Omental fat pad (tissue), 4 donors: Measurements from ENCODE around the gene RIPK1. TPM values are rescaled to one million over a fixed set of nuclear protein-coding genes. Genes with fewer than 3 reads are reported as not detected.

Experiments
- ATAC-seq: fragments of 150-250 bp; one replicate; pipeline ENCODE4 v1.9.1; 2016; ENCODE audit warnings: mild to moderate bottlenecking, moderate library complexity; ENCODE audit not compliant: low FRiP score
- DNase-seq: peaks from one replicate; pipeline ENCODE4 v3.0.0-alpha.2; 2019; ENCODE audit warnings: low spot score
- total RNA-seq, 4 donors: library from RNA; depleted of rRNA; stranded (reverse); fragments of >200 nt; gene quantifications; one replicate each; pipeline ENCODE4 v1.1.0, GENCODE V29; 2016
- TF ChIP-seq, protein P1 (sequence below), 3 donors: fragments of 450-650 bp; IDR thresholded peaks; one replicate each; pipeline ENCODE4 v1.5.1; 2016 to 2017; ENCODE audit warnings: antibody characterized with exemption in 3 of 3, mild to moderate bottlenecking in 3 of 3, moderate library complexity in 2 of 3

RIPK1 gene
- total RNA-seq, 4 donors from 2014 or later: 29.6 to 47.0 (median 31.1) TPM

DNA sequence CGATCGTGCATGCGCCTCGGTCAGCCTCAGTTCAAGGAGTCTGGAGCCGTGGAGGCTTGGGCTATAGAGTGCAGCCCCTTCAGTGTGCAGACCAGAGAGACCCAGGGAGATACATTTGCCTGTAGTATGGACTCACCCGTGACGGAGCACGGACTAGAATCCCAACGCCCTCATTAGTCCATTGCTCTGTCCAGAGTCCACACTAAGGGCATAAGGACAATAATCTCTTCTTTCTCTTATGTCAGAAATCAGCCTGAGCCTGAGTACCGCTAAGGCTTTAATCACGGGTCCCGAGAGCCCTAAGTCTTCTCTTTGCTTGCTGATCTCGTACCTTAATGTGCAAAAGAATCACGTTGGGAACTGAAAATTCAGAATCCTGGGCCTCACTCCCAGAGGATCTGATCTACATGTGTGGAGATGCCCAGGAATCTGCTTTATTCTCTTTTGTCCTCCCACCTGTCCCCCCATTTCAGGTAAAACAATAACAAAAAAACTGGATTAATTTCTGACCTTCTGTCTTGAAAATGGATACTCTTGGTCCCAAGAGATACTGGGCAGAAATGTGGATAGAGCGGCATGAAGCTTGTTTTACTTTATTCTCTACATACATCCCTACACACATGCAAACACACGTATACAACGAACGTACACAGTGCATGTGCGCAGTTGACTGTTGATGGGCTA, 50.9 kb downstream of the RIPK1 start:
- DNase-seq (no peak), ATAC-seq (peak; percentile 30)
- TF ChIP-seq, protein P1, sequence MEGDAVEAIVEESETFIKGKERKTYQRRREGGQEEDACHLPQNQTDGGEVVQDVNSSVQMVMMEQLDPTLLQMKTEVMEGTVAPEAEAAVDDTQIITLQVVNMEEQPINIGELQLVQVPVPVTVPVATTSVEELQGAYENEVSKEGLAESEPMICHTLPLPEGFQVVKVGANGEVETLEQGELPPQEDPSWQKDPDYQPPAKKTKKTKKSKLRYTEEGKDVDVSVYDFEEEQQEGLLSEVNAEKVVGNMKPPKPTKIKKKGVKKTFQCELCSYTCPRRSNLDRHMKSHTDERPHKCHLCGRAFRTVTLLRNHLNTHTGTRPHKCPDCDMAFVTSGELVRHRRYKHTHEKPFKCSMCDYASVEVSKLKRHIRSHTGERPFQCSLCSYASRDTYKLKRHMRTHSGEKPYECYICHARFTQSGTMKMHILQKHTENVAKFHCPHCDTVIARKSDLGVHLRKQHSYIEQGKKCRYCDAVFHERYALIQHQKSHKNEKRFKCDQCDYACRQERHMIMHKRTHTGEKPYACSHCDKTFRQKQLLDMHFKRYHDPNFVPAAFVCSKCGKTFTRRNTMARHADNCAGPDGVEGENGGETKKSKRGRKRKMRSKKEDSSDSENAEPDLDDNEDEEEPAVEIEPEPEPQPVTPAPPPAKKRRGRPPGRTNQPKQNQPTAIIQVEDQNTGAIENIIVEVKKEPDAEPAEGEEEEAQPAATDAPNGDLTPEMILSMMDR (IDR thresholded peaks at IDR 0.05): no peak

DNA sequence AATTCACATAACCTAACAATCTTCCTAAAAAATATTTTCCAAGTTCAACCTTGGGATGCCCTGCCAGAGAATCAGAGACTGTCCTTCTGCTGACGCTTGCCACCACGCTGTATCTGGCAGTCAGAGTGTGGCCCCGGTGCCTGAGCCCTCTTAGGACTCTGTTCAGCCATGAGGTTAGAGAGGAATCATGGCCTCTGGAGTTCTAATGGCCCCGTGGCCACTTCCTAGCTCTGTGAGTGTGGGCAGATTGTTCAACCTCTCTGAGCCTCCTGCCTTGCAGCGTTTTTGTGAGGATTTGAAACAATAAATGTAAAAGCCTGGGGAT, 52.4 kb downstream of the RIPK1 start:
- ATAC-seq (no peak), DNase-seq (no peak)
- TF ChIP-seq, protein P1 (IDR thresholded peaks at IDR 0.05): no peak

DNA sequence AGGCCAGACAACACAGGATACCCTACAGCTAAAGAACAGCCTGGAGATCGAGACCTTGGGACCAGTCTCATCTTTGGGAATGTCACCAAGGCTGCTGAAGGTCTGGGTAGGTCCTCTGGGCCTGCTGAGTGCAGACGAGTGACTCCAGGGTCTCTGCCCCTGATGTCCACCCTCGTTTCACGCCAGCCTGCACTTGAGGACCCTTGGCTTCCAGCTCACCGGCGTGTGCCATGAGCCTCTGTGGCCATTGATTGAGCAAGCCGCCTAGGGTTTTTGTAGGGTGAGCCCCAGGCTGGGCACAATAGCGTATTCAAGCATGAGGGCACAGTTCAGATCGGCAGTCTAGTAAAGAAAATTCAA, 54.5 kb downstream of the RIPK1 start:
- TF ChIP-seq, protein P1 (IDR thresholded peaks at IDR 0.05): no peak
- no peak for ATAC-seq
- no peak for DNase-seq

DNA sequence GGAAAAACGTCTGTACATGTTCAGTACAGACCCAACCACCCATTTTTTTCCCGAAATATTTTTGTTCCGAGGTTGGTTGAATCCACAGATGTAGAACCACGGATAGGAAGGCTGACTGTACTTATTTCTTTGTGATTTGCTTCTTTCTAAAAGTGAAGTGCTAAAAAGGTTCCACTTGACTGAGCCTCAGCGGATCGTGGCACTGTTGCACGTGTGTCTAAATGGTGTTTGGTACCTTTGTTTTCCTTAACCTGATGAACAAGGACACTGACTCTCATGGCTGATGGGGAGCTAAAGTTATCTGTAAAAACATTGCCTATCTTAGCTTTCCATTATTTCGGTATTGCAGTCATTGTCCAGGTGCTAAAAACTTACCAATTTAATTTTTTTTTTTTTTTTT, 56.4 kb downstream of the RIPK1 start:
- ATAC-seq (no peak), DNase-seq (no peak)
- TF ChIP-seq, protein P1 (IDR thresholded peaks at IDR 0.05): no peak

DNA sequence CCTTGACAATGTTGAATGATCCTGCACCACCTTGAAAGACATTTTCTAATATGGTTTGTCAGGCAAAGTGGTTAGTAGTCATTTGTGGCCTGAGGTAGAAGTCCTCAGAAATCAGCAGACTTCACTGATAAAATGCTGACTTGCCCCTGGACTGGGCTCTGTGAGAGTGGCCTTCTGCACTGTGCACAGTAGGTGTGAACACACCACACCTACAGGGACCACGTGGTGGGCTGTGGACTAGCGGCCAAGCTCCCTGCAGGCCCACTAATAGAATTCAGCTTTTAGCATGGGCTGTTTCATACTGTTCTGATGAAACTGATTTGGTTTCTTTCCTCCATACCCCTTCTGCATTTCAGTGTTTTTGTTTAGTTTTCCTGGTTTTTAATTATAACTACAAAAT, 57.5 kb downstream of the RIPK1 start:
- DNase-seq (no peak), ATAC-seq (no peak)
- TF ChIP-seq, protein P1 (IDR thresholded peaks at IDR 0.05): no peak

DNA sequence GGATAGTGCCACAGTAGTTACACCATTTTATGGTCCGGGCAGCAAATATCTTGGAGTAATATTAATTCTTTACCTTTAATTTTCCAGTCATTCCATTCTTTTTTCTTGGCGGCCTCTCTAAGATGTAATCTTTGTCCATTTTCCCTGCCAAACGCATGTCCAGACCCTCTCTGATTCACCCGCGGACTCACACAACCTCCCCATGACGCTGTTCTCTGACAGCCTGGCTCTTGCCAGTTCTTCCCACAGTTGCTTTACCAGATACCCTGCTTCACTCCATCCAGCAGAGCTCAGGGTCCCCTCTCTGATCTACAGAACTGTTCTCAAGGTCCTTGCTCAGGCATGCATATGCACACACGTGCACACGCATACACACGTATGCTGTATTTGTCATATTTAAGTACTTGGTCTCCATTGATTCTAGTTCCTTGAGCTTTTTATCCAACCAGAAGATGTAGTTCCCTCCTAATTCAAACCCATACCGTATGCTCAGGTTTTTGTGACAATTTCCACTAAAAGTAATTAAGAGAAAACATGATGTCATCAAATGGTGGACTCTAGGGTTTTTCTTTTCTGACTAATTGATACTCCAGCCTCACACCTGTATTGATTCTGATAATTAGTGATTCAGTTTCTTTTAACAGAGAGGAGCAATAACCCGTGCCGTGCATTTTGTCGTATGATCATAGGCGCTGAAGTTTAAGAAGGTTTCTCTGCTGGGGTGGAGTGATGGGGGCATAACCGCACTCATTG, 60.2 kb downstream of the RIPK1 start:
- DNase-seq (no peak), ATAC-seq (no peak)
- TF ChIP-seq, protein P1 (IDR thresholded peaks at IDR 0.05): no peak

DNA sequence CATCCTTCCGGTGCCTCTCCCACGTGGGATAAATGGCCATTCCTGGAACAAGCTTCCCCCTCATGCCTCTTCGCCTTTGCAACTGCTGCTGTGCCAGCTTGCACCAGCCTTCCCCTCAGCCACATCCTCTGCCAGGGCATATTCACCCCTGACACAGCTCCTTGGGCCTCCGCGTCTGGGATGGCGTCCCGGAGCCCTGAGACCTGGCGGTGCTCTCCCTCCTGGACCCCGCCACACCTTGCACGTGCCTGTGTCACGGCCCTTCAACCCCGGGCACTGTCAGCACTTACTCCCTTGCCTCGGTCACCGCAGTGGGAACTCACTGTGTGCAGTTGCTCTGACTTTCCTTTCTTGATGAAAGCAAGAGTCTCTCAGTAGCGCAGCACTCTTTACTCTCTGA, 63.4 kb downstream of the RIPK1 start:
- DNase-seq (no peak), ATAC-seq (no peak)
- TF ChIP-seq, protein P1 (IDR thresholded peaks at IDR 0.05): no peak
